ENCODE measurements around the gene TRDMT1.

Gene TRDMT1

DNA sequence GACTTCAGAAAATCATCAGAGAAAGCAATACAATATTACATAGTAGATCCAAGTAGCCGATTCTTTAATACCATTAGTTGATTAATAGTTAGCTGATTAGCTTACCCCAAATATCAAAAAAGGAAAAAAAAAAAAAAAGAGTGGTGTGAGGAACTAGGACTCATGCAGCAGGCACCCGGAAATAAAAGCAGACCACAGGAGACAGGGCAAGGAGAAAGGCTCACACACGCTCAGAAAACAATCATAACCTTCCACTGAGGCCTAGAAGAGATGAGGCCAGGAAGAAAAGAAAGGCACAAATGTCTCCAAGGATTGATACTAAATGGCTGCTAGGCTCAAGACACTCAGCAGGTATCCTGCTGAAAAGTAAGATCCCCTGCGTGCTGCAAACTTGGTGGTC is 25.9 kb downstream of the TRDMT1 start:
- TF ChIP-seq, protein P1, sequence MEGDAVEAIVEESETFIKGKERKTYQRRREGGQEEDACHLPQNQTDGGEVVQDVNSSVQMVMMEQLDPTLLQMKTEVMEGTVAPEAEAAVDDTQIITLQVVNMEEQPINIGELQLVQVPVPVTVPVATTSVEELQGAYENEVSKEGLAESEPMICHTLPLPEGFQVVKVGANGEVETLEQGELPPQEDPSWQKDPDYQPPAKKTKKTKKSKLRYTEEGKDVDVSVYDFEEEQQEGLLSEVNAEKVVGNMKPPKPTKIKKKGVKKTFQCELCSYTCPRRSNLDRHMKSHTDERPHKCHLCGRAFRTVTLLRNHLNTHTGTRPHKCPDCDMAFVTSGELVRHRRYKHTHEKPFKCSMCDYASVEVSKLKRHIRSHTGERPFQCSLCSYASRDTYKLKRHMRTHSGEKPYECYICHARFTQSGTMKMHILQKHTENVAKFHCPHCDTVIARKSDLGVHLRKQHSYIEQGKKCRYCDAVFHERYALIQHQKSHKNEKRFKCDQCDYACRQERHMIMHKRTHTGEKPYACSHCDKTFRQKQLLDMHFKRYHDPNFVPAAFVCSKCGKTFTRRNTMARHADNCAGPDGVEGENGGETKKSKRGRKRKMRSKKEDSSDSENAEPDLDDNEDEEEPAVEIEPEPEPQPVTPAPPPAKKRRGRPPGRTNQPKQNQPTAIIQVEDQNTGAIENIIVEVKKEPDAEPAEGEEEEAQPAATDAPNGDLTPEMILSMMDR (IDR thresholded peaks at IDR 0.05; ENCODE audit: extremely low read depth, insufficient read depth, missing control alignments), result no peak
- DNase-seq (ENCODE audit: low spot score), result no peak
- in situ Hi-C loops (cut with MboI; ENCODE audit: low pct_unique_long_range_greater_than_20kb, low sequenced_read_pairs, unreplicated experiment), result no loop called here

DNA sequence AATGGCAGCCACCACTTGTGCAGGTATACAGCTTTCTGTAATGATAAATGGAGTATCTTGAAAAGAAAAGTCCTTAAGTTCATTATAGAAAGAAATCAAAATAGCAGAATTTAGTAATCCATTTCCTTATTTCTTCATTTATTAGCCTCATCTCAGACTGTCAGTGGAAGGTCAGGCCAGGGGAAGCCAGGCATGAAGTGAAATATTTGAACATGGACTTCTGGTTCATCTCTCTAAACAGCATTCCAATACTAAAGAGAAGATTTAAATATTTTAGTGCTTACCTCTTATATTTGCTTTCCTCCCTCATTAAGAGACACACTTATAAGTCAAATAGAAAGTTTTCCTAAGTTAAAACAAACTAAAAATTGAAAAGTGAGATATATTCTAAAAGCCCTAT is 26.8 kb downstream of the TRDMT1 start:
- TF ChIP-seq, protein P1 (IDR thresholded peaks at IDR 0.05; ENCODE audit: extremely low read depth, insufficient read depth, missing control alignments), result no peak
- no peak for DNase-seq (ENCODE audit: low spot score)
- in situ Hi-C loops (cut with MboI; ENCODE audit: low pct_unique_long_range_greater_than_20kb, low sequenced_read_pairs, unreplicated experiment), result no loop called here

DNA sequence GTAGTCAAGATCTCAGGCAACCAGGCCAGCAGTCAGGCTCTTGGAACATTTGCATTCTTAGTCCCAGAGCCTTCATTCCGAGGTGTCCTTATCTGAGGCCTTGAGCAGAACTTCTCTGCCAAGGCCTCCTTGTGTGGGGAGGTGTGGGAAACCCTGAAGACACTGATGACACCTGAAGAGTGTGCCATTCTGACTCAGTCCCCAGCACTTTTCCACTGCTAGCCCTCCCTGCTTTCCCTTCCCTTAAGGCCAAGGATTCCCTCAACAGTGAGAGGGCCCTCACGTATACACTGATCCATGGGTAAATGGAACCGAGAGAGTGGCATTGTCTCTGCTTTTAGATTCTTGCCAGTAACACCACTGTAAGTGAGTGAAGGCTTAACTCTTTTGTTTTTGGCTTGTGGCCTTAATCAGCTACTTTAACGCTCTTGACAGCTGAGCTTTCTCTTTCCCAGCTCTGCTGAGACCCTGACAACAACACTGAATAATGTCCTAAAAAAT is 30.3 kb downstream of the TRDMT1 start:
- TF ChIP-seq, protein P1 (IDR thresholded peaks at IDR 0.05; ENCODE audit: extremely low read depth, insufficient read depth, missing control alignments), result no peak
- no peak for DNase-seq (ENCODE audit: low spot score)
- in situ Hi-C loops (cut with MboI; ENCODE audit: low pct_unique_long_range_greater_than_20kb, low sequenced_read_pairs, unreplicated experiment), result no loop called here

DNA sequence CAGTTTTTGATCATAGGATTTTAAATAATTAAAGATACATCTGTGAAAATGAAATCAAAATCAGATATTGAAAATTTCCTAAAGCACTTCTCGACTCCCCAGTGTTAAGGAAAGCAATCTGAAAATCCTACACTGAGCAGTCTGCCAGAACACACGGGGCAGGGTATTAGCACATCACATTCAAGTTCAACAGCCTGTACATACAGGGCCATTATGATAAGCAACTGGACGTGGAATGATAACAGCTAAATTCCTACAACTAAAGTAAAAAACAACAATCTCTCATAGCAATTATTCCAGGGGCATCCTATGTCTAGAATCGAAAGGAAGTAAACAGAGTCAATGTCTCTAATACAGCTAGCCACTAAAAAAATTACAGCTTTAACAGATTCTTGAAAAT is 31.7 kb downstream of the TRDMT1 start:
- in situ Hi-C loops (cut with MboI; ENCODE audit: low pct_unique_long_range_greater_than_20kb, low sequenced_read_pairs, unreplicated experiment), result no loop called here
- TF ChIP-seq, protein P1 (IDR thresholded peaks at IDR 0.05; ENCODE audit: extremely low read depth, insufficient read depth, missing control alignments), result no peak
- no peak for DNase-seq (ENCODE audit: low spot score)

DNA sequence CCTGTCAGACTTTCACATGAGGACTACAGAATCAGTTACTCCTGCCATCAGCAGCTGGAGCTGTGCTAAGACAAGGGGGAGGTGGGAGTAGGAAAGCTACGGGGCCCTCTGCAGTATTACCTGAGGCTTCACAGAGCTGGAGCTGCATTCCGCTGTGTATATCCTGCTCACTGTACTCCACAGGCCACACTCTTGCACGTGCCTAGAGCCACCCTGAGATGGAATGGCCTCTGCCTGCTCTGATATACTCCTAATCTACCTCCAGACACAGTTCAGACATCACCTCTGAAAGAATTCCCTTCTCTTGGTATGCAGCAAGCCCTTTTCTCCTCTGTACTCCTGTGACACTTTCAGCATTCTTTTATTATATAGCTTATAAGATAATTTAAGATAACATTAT is 34.8 kb downstream of the TRDMT1 start:
- in situ Hi-C loops (cut with MboI; ENCODE audit: low pct_unique_long_range_greater_than_20kb, low sequenced_read_pairs, unreplicated experiment), result no loop called here
- TF ChIP-seq, protein P1 (IDR thresholded peaks at IDR 0.05; ENCODE audit: extremely low read depth, insufficient read depth, missing control alignments), result no peak
- DNase-seq (ENCODE audit: low spot score), result no peak

DNA sequence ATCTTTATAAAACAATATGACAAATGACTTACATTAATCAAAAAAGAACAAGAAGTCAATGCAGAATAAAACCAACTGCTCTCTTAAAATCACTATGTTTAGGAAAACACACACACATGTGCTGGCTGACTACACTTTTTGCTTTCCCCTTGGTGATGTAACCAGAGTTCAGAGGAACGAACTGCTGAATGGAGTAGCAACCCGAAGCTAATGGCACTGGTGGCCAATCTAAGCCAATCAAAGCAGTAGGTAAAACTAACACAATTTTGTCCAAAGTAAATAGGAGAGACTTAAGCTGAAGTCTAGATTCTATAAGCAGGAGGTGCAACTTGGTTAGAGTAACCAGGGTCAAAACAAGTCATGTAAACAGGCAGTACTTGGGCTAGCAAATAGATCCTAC is 38.6 kb downstream of the TRDMT1 start:
- DNase-seq (ENCODE audit: low spot score), result no peak
- TF ChIP-seq, protein P1 (IDR thresholded peaks at IDR 0.05; ENCODE audit: extremely low read depth, insufficient read depth, missing control alignments), result no peak
- in situ Hi-C loops (cut with MboI; ENCODE audit: low pct_unique_long_range_greater_than_20kb, low sequenced_read_pairs, unreplicated experiment), result no loop called here

DNA sequence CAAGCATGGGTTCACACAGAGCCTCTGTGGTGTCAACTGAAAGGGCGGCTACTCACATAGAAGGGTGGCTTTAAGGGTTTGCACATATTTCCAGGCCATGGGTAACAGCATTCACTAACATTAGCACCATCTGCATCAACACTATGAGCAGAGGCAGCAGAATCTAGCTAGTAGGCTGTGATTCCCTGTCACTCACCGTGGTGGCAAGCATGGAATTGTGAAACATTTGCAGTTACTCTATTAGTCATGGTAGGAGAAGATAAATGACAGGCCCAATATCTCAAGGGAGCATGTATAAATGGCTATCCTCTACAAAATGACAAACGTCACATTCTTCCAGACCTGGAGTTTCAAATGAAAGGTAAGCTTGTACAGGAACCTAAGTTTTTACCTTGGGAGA is 39.7 kb downstream of the TRDMT1 start:
- in situ Hi-C loops (cut with MboI; ENCODE audit: low pct_unique_long_range_greater_than_20kb, low sequenced_read_pairs, unreplicated experiment), result no loop called here
- TF ChIP-seq, protein P1 (IDR thresholded peaks at IDR 0.05; ENCODE audit: extremely low read depth, insufficient read depth, missing control alignments), result no peak
- no peak for DNase-seq (ENCODE audit: low spot score)

Measured in GM13977 (cell line).